IPS-15b (cell line): ENCODE measurements around the gene SLC28A2.
"Not testable (repeated sequence)": the region's sequence is repeated elsewhere in the genome, so short reads cannot be mapped to it uniquely, and the experiment has no call there.

Experiments used
- H3K27me3 ChIP-seq: one replicate; pipeline ENCODE4 v1.6.1; 2013; ENCODE audit warnings: low read length; ENCODE audit not compliant: control insufficient read depth, insufficient read depth
- H3K36me3 ChIP-seq: one replicate; pipeline ENCODE4 v1.6.1; 2013; ENCODE audit warnings: low read length; ENCODE audit not compliant: control insufficient read depth, insufficient read depth
- H3K4me1 ChIP-seq: one replicate; pipeline ENCODE4 v1.6.1; 2013; ENCODE audit warnings: mild to moderate bottlenecking, low read length; ENCODE audit not compliant: control insufficient read depth, insufficient read depth
- H3K4me3 ChIP-seq: one replicate; pipeline ENCODE4 v1.5.1; 2013; ENCODE audit warnings: low read depth, low read length
- H3K9ac ChIP-seq: one replicate; pipeline ENCODE4 v1.6.1; 2013; ENCODE audit warnings: low read depth, mild to moderate bottlenecking, low read length
- H3K9me3 ChIP-seq: one replicate; pipeline ENCODE4 v1.6.1; 2013; ENCODE audit warnings: mild to moderate bottlenecking, low read length; ENCODE audit not compliant: control insufficient read depth, insufficient read depth

Gene SLC28A2

GRCh38 chr15:45231864-45232562, 20.0 kb upstream of the SLC28A2 start:
- H3K4me1 ChIP-seq = no peaks in the 10 kb centered on the region
- no peaks in the 10 kb centered on the region for H3K36me3 ChIP-seq
- no peaks in the 10 kb centered on the region for H3K9me3 ChIP-seq
- no peak overlapping the region for H3K4me3 ChIP-seq
- H3K27me3 ChIP-seq = no peaks in the 10 kb centered on the region
- no peak overlapping the region for H3K9ac ChIP-seq

- Histone ChIP-seq H3K4me3 (no peak overlapping the region), H3K27me3 (no peaks in the 10 kb centered on the region), H3K36me3 (no peaks in the 10 kb centered on the region), H3K9me3 (no peaks in the 10 kb centered on the region), H3K4me1 (no peaks in the 10 kb centered on the region), H3K9ac (no peak overlapping the region)
Observed at GRCh38 chr15:45234562-45235235, 17.3 kb upstream of the SLC28A2 start.

GRCh38 chr15:45236806-45237205, 15.2 kb upstream of the SLC28A2 start:
- not testable (repeated sequence) for H3K9me3 ChIP-seq, H3K4me1 ChIP-seq, H3K36me3 ChIP-seq, H3K4me3 ChIP-seq, H3K27me3 ChIP-seq, H3K9ac ChIP-seq

GRCh38 chr15:45242289-45242688, 9.7 kb upstream of the SLC28A2 start:
- peaks cover 14% of the 10 kb centered on the region for H3K9me3 ChIP-seq
- no peaks in the 10 kb centered on the region for H3K4me1 ChIP-seq
- H3K27me3 ChIP-seq = no peaks in the 10 kb centered on the region
- H3K36me3 ChIP-seq = no peaks in the 10 kb centered on the region
- H3K9ac ChIP-seq = no peak overlapping the region
- no peak overlapping the region for H3K4me3 ChIP-seq

GRCh38 chr15:45249125-45249780, 2.8 kb upstream of the SLC28A2 start:
- H3K4me1 ChIP-seq = no peaks in the 10 kb centered on the region
- no peak overlapping the region for H3K9ac ChIP-seq
- H3K4me3 ChIP-seq = no peak overlapping the region
- H3K36me3 ChIP-seq = no peaks in the 10 kb centered on the region
- H3K27me3 ChIP-seq = no peaks in the 10 kb centered on the region
- H3K9me3 ChIP-seq = no peaks in the 10 kb centered on the region

- no peaks in the 10 kb centered on the region for H3K36me3 ChIP-seq
- no peaks in the 10 kb centered on the region for H3K27me3 ChIP-seq
- H3K4me3 ChIP-seq = no peak overlapping the region
- no peaks in the 10 kb centered on the region for H3K9me3 ChIP-seq
- no peaks in the 10 kb centered on the region for H3K4me1 ChIP-seq
- no peak overlapping the region for H3K9ac ChIP-seq
Observed at GRCh38 chr15:45253330-45253729, 1.3 kb downstream of the SLC28A2 start.

- Histone ChIP-seq H3K27me3 (no peaks in the 10 kb centered on the region), H3K4me1 (no peaks in the 10 kb centered on the region), H3K9me3 (no peaks in the 10 kb centered on the region), H3K36me3 (no peaks in the 10 kb centered on the region), H3K9ac (no peak overlapping the region), H3K4me3 (no peak overlapping the region)
Observed at GRCh38 chr15:45254405-45254804, 2.4 kb downstream of the SLC28A2 start.

- H3K9me3 ChIP-seq, H3K27me3 ChIP-seq, H3K9ac ChIP-seq, H3K36me3 ChIP-seq, H3K4me1 ChIP-seq, H3K4me3 ChIP-seq: not testable (repeated sequence)
Observed at GRCh38 chr15:45254824-45255223, 2.8 kb downstream of the SLC28A2 start.

- Histone ChIP-seq H3K9me3 (no peaks in the 10 kb centered on the region), H3K4me1 (no peaks in the 10 kb centered on the region), H3K9ac (no peak overlapping the region)
Observed at GRCh38 chr15:45259796-45260195, 7.8 kb downstream of the SLC28A2 start.

GRCh38 chr15:45262906-45263461, 10.9 kb downstream of the SLC28A2 start:
- Histone ChIP-seq H3K9me3 (no peaks in the 10 kb centered on the region), H3K9ac (no peak overlapping the region), H3K27me3 (no peaks in the 10 kb centered on the region), H3K4me3 (no peak overlapping the region), H3K36me3 (no peaks in the 10 kb centered on the region), H3K4me1 (no peaks in the 10 kb centered on the region)

More at GRCh38 chr15:45259796-45260195, 7.8 kb downstream of the SLC28A2 start:
- Histone ChIP-seq H3K36me3 (no peaks in the 10 kb centered on the region), H3K27me3 (no peaks in the 10 kb centered on the region), H3K4me3 (no peak overlapping the region)

GRCh38 chr15:45263854-45264253, 11.8 kb downstream of the SLC28A2 start:
- no peaks in the 10 kb centered on the region for H3K27me3 ChIP-seq
- H3K36me3 ChIP-seq = no peaks in the 10 kb centered on the region
- no peaks in the 10 kb centered on the region for H3K9me3 ChIP-seq
- no peaks in the 10 kb centered on the region for H3K4me1 ChIP-seq
- no peak overlapping the region for H3K4me3 ChIP-seq
- H3K9ac ChIP-seq = no peak overlapping the region

- Histone ChIP-seq H3K9ac (no peak overlapping the region), H3K9me3 (no peaks in the 10 kb centered on the region), H3K4me3 (no peak overlapping the region), H3K36me3 (no peaks in the 10 kb centered on the region), H3K27me3 (no peaks in the 10 kb centered on the region), H3K4me1 (no peaks in the 10 kb centered on the region)
Observed at GRCh38 chr15:45265506-45265905, 13.5 kb downstream of the SLC28A2 start.
